ENCODE measurements around the gene TMUB1.

The TMUB1 gene

GRCh38 chr7:151080522-151081169 is 2.6 kb downstream of the TMUB1 start, which contains the start of gene FASTK:
TSS of gene FASTK (minus strand) at chr7:151080809. CDS start at chr7:151080766, 43 bp downstream.
- CTCF ChIA-PET: no interaction called here
- Mint-ChIP-seq H3K4me3 (peak within 1 kb of the TSS; percentile 91), H3K27ac (peak within 1 kb of the TSS; percentile 87), H3K4me1 (peaks cover 52% of the 10 kb centered on the region), H3K9me3 (no peaks in the 10 kb centered on the region), H3K36me3 (peaks cover 18% of the 10 kb centered on the region), H3K27me3 (peaks cover 18% of the 10 kb centered on the region)
- DNase-seq: peak; percentile 93

- Mint-ChIP-seq H3K27ac (peak overlapping the region; percentile 87), H3K9me3 (no peaks in the 10 kb centered on the region), H3K36me3 (peaks cover 24% of the 10 kb centered on the region), H3K27me3 (peaks cover 13% of the 10 kb centered on the region), H3K4me3 (peak overlapping the region; percentile 91), H3K4me1 (peaks cover 46% of the 10 kb centered on the region)
- peak; percentile 50 for DNase-seq
- CTCF ChIA-PET: no interaction called here
Measured at GRCh38 chr7:151080067-151080521, 3.2 kb downstream of the TMUB1 start.

GRCh38 chr7:151079199-151079910 is 3.9 kb downstream of the TMUB1 start:
- H3K27ac Mint-ChIP-seq: peak overlapping the region; percentile 87
- peaks cover 27% of the 10 kb centered on the region for H3K36me3 Mint-ChIP-seq
- H3K27me3 Mint-ChIP-seq: peaks cover 5% of the 10 kb centered on the region
- peaks cover 42% of the 10 kb centered on the region for H3K4me1 Mint-ChIP-seq
- DNase-seq: no peak
- no peaks in the 10 kb centered on the region for H3K9me3 Mint-ChIP-seq
- CTCF ChIA-PET: no interaction called here
- H3K4me3 Mint-ChIP-seq: peak overlapping the region; percentile 91

GRCh38 chr7:151078233-151079040 is 4.9 kb downstream of the TMUB1 start:
- peak overlapping the region; percentile 91 for H3K4me3 Mint-ChIP-seq
- H3K36me3 Mint-ChIP-seq: peaks cover 30% of the 10 kb centered on the region
- no peak for DNase-seq
- H3K4me1 Mint-ChIP-seq: peaks cover 35% of the 10 kb centered on the region
- CTCF ChIA-PET: interaction anchor here (1.2 to 1.6 kb wide), 3 partner anchors 13 to 33 kb away, joined by 3 to 4 read pairs (median 4); no protein-coding TSS in a partner anchor
- peaks cover 1% of the 10 kb centered on the region for H3K27me3 Mint-ChIP-seq
- H3K9me3 Mint-ChIP-seq: no peaks in the 10 kb centered on the region
- H3K27ac Mint-ChIP-seq: no peak overlapping the region

GRCh38 chr7:151077705-151078232 is 5.5 kb downstream of the TMUB1 start:
- Mint-ChIP-seq H3K9me3 (no peaks in the 10 kb centered on the region), H3K36me3 (peaks cover 29% of the 10 kb centered on the region), H3K27ac (no peak overlapping the region), H3K4me3 (peak overlapping the region; percentile 54), H3K4me1 (peaks cover 33% of the 10 kb centered on the region), H3K27me3 (no peaks in the 10 kb centered on the region)
- no peak for DNase-seq
- CTCF ChIA-PET: interaction anchor here (1.2 to 1.6 kb wide), 3 partner anchors 14 to 34 kb away, joined by 3 to 4 read pairs (median 4); no protein-coding TSS in a partner anchor

- CTCF ChIA-PET: interaction anchor here (1.1 to 1.6 kb wide), 6 partner anchors 14 to 115 kb away, joined by 3 to 4 read pairs (median 4); no protein-coding TSS in a partner anchor
- Mint-ChIP-seq H3K9me3 (no peaks in the 10 kb centered on the region), H3K36me3 (peaks cover 29% of the 10 kb centered on the region), H3K27me3 (no peaks in the 10 kb centered on the region), H3K27ac (no peak overlapping the region), H3K4me3 (no peak overlapping the region), H3K4me1 (peaks cover 27% of the 10 kb centered on the region)
- no peak for DNase-seq
Measured at GRCh38 chr7:151076863-151077704, 6.2 kb downstream of the TMUB1 start.

- Mint-ChIP-seq H3K4me1 (peaks cover 20% of the 10 kb centered on the region), H3K9me3 (no peaks in the 10 kb centered on the region), H3K4me3 (no peak overlapping the region), H3K27ac (no peak overlapping the region), H3K27me3 (no peaks in the 10 kb centered on the region), H3K36me3 (peaks cover 31% of the 10 kb centered on the region)
- no peak for DNase-seq
- CTCF ChIA-PET: interaction anchor here (1.1 to 1.2 kb wide), 3 partner anchors 13 to 114 kb away, joined by 3 to 4 read pairs (median 3); no protein-coding TSS in a partner anchor
Measured at GRCh38 chr7:151075978-151076426, 7.3 kb downstream of the TMUB1 start.

- H3K36me3 Mint-ChIP-seq: peaks cover 32% of the 10 kb centered on the region
- CTCF ChIA-PET: no interaction called here
- H3K4me1 Mint-ChIP-seq: peaks cover 20% of the 10 kb centered on the region
- no peak overlapping the region for H3K4me3 Mint-ChIP-seq
- H3K27me3 Mint-ChIP-seq: no peaks in the 10 kb centered on the region
- DNase-seq: no peak
- H3K27ac Mint-ChIP-seq: no peak overlapping the region
- no peaks in the 10 kb centered on the region for H3K9me3 Mint-ChIP-seq
Measured at GRCh38 chr7:151075662-151075971, 7.7 kb downstream of the TMUB1 start.

- peaks cover 31% of the 10 kb centered on the region for H3K36me3 Mint-ChIP-seq
- no peaks in the 10 kb centered on the region for H3K27me3 Mint-ChIP-seq
- DNase-seq: no peak
- no peak overlapping the region for H3K4me3 Mint-ChIP-seq
- H3K9me3 Mint-ChIP-seq: no peaks in the 10 kb centered on the region
- H3K4me1 Mint-ChIP-seq: peaks cover 20% of the 10 kb centered on the region
- H3K27ac Mint-ChIP-seq: no peak overlapping the region
- CTCF ChIA-PET: no interaction called here
Measured at GRCh38 chr7:151074817-151075661, 8.3 kb downstream of the TMUB1 start.

GRCh38 chr7:151073990-151074389 is 9.3 kb downstream of the TMUB1 start:
- Mint-ChIP-seq H3K27me3 (no peaks in the 10 kb centered on the region), H3K27ac (no peak overlapping the region), H3K4me3 (no peak overlapping the region), H3K9me3 (no peaks in the 10 kb centered on the region), H3K4me1 (peaks cover 9% of the 10 kb centered on the region), H3K36me3 (peaks cover 33% of the 10 kb centered on the region)
- CTCF ChIA-PET: no interaction called here
- no peak for DNase-seq

GRCh38 chr7:151071032-151071866 is 12.0 kb downstream of the TMUB1 start:
- H3K9me3 Mint-ChIP-seq: no peaks in the 10 kb centered on the region
- no peaks in the 10 kb centered on the region for H3K27me3 Mint-ChIP-seq
- H3K27ac Mint-ChIP-seq: no peak overlapping the region
- H3K4me1 Mint-ChIP-seq: no peaks in the 10 kb centered on the region
- no peak for DNase-seq
- H3K36me3 Mint-ChIP-seq: peaks cover 34% of the 10 kb centered on the region
- CTCF ChIA-PET: no interaction called here
- no peak overlapping the region for H3K4me3 Mint-ChIP-seq

- H3K27me3 Mint-ChIP-seq: no peaks in the 10 kb centered on the region
- CTCF ChIA-PET: no interaction called here
- no peak for DNase-seq
Measured at GRCh38 chr7:151070574-151070960, 12.7 kb downstream of the TMUB1 start.

More at GRCh38 chr7:151070574-151070960, 12.7 kb downstream of the TMUB1 start:
- Mint-ChIP-seq H3K4me3 (no peak overlapping the region), H3K27ac (no peak overlapping the region), H3K4me1 (no peaks in the 10 kb centered on the region), H3K9me3 (no peaks in the 10 kb centered on the region), H3K36me3 (peaks cover 31% of the 10 kb centered on the region)

Measured in activated naive CD4-positive, alpha-beta T cell treated with anti-CD3 and anti-CD28 coated beads, Interleukin-2, amount 10 ng/mL, durations not matched to agents 7 days and 5 days (primary cell).